ENCODE results near the gene INTS1. TPM values are rescaled to one million over a fixed set of nuclear protein-coding genes. Genes with fewer than 3 reads are reported as not detected.

INTS1 gene
- polyA plus RNA-seq, 3 donors = 5.5 to 64.3 (median 7.3) TPM

- intact Hi-C loops (cut with micrococcal nuclease) = loop anchor here in 1 of 2 donors (10.0 kb wide), 1 partner anchor 990 kb away; no protein-coding TSS in a partner anchor
- H2AFZ ChIP-seq (ENCODE audit: insufficient read depth, low read depth, low read length, poor library complexity, severe bottlenecking) = no peak overlapping the region
- H3K9ac ChIP-seq (ENCODE audit: insufficient read depth, low read length, poor library complexity, severe bottlenecking) = no peak overlapping the region
Measured at GRCh38 chr7:1534330-1535099, 30.3 kb upstream of the INTS1 start.

More at GRCh38 chr7:1534330-1535099, 30.3 kb upstream of the INTS1 start:
- no peaks in the 10 kb centered on the region for H3K9me3 Mint-ChIP-seq
- Histone ChIP-seq H4K20me1 (ENCODE audit: insufficient read depth, low read length) (peaks cover 81% of the 10 kb centered on the region), H3K4me3 (replicated peaks in 1 of 3; ENCODE audit: low read depth in 2 of 3, low read length in 3 of 3) (no peak overlapping the region), H3K27me3 (ENCODE audit: control insufficient read depth in 2 of 2, insufficient read depth in 2 of 2, low read length in 2 of 2) (no peaks in the 10 kb centered on the region), H3K79me2 (ENCODE audit: insufficient read depth, low read length) (peaks cover 73% of the 10 kb centered on the region), H3K9me3 (replicated peaks in 1 of 2; ENCODE audit: control insufficient read depth in 1 of 2, insufficient read depth in 1 of 2, low read length in 2 of 2) (no peaks in the 10 kb centered on the region), H3K36me3 (replicated peaks in 1 of 2; ENCODE audit: control insufficient read depth in 1 of 2, insufficient read depth in 2 of 2, low read length in 2 of 2) (peaks cover 23 to 31% of the 10 kb centered on the region in 2 donors), H3K4me2 (replicated peaks; ENCODE audit: extremely low read depth, low read length, poor library complexity, severe bottlenecking) (peak overlapping the region; percentile 83), H3K27ac (ENCODE audit: low read depth in 1 of 2, low read length in 2 of 2) (peak overlapping the region; percentile 97 to 98), H3K4me1 (ENCODE audit: control insufficient read depth in 1 of 2, insufficient read depth in 2 of 2, low read length in 2 of 2) (peaks cover 32 to 37% of the 10 kb centered on the region in 2 donors)
- H3K36me3 Mint-ChIP-seq = peaks cover 8 to 28% of the 10 kb centered on the region in 2 donors
- peak overlapping the region; percentile 54 to 99 (median 78) for H3K27ac Mint-ChIP-seq
- DNase-seq = no peak
- peaks cover 28% of the 10 kb centered on the region for H3K4me1 Mint-ChIP-seq
- H3K27me3 Mint-ChIP-seq (ENCODE audit: low read depth in 3 of 3) = peaks cover 0 to 4% (median 0%) of the 10 kb centered on the region in 3 donors
- 86% methylated on average over 17 of the region's 30 CpGs for WGBS (ENCODE audit: insufficient coverage)
- H3K4me3 Mint-ChIP-seq = peak overlapping the region in 1 of 2 donors; percentile 12
- TF ChIP-seq CTCF (IDR thresholded peaks at IDR 0.05) = no peak
